ENCODE data around the gene TJP2. TPM values are rescaled to one million over a fixed set of nuclear protein-coding genes. Genes with fewer than 3 reads are reported as not detected.

The TJP2 gene
- total RNA-seq, 3 donors from 2014 or later (not counting 1 experiment from before 2014, with no cell fraction given), result 6.8 to 10.0 (median 9.6) TPM

- no peaks in the 10 kb centered on the region for H3K9me3 ChIP-seq (ENCODE audit: control insufficient read depth, insufficient read depth, low read length)
- no peak for TF ChIP-seq CTCF (IDR thresholded peaks at IDR 0.05)
Observed at GRCh38 chr9:69248005-69248404, 73.9 kb downstream of the TJP2 start.

GRCh38 chr9:69249337-69249736, 75.3 kb downstream of the TJP2 start:
- Histone ChIP-seq H3K4me1 (ENCODE audit: control insufficient read depth, insufficient read depth, low read length) (no peaks in the 10 kb centered on the region), H3K27me3 (ENCODE audit: control insufficient read depth, insufficient read depth, low read length) (no peaks in the 10 kb centered on the region), H3K9me3 (ENCODE audit: control insufficient read depth, insufficient read depth, low read length) (no peaks in the 10 kb centered on the region), H3K27ac (ENCODE audit: low read length) (no peak overlapping the region), H3K36me3 (ENCODE audit: control insufficient read depth, insufficient read depth, low read length) (no peaks in the 10 kb centered on the region), H3K4me3 (ENCODE audit: low read length) (no peak overlapping the region)
- no peaks in the 10 kb centered on the region for H3K36me3 Mint-ChIP-seq
- no peak for TF ChIP-seq CTCF (IDR thresholded peaks at IDR 0.05)
- 79% methylated on average over 7 of the region's 7 CpGs for WGBS (ENCODE audit: insufficient coverage)
- intact Hi-C loops (cut with micrococcal nuclease), result no loop called here
- H3K27ac Mint-ChIP-seq, result no peak overlapping the region
- H3K27me3 Mint-ChIP-seq (ENCODE audit: low read depth in 2 of 2), result no peaks in the 10 kb centered on the region
- DNase-seq (no peak), ATAC-seq (no peak)
- H3K4me1 Mint-ChIP-seq, result no peaks in the 10 kb centered on the region
- no peak overlapping the region for H3K4me3 Mint-ChIP-seq
- no peaks in the 10 kb centered on the region for H3K9me3 Mint-ChIP-seq

More at GRCh38 chr9:69248005-69248404, 73.9 kb downstream of the TJP2 start:
- H3K9me3 Mint-ChIP-seq, result no peaks in the 10 kb centered on the region
- no peak overlapping the region for H3K4me3 ChIP-seq (ENCODE audit: low read length)
- 88% methylated on average over 22 of the region's 22 CpGs for WGBS (ENCODE audit: insufficient coverage)
- no peaks in the 10 kb centered on the region for H3K36me3 Mint-ChIP-seq
- no peak for DNase-seq
- H3K27me3 ChIP-seq (ENCODE audit: control insufficient read depth, insufficient read depth, low read length), result no peaks in the 10 kb centered on the region
- H3K27ac Mint-ChIP-seq, result no peak overlapping the region
- H3K4me3 Mint-ChIP-seq, result no peak overlapping the region
- no peaks in the 10 kb centered on the region for H3K4me1 ChIP-seq (ENCODE audit: control insufficient read depth, insufficient read depth, low read length)
- H3K36me3 ChIP-seq (ENCODE audit: control insufficient read depth, insufficient read depth, low read length), result no peaks in the 10 kb centered on the region
- intact Hi-C loops (cut with micrococcal nuclease), result no loop called here
- H3K27me3 Mint-ChIP-seq (ENCODE audit: low read depth in 2 of 2), result no peaks in the 10 kb centered on the region
- ATAC-seq, result no peak
- H3K27ac ChIP-seq (ENCODE audit: low read length), result no peak overlapping the region
- no peaks in the 10 kb centered on the region for H3K4me1 Mint-ChIP-seq

- Histone ChIP-seq H3K9me3 (ENCODE audit: control insufficient read depth, insufficient read depth, low read length) (no peaks in the 10 kb centered on the region), H3K36me3 (ENCODE audit: control insufficient read depth, insufficient read depth, low read length) (no peaks in the 10 kb centered on the region), H3K27me3 (ENCODE audit: control insufficient read depth, insufficient read depth, low read length) (no peaks in the 10 kb centered on the region), H3K4me3 (ENCODE audit: low read length) (no peak overlapping the region), H3K27ac (ENCODE audit: low read length) (no peak overlapping the region), H3K4me1 (ENCODE audit: control insufficient read depth, insufficient read depth, low read length) (no peaks in the 10 kb centered on the region)
- intact Hi-C loops (cut with micrococcal nuclease), result no loop called here
- TF ChIP-seq CTCF (IDR thresholded peaks at IDR 0.05), result no peak
- H3K36me3 Mint-ChIP-seq, result no peaks in the 10 kb centered on the region
- H3K9me3 Mint-ChIP-seq, result no peaks in the 10 kb centered on the region
- WGBS (ENCODE audit: insufficient coverage), result 96% methylated on average over 3 of the region's 3 CpGs
- DNase-seq (no peak), ATAC-seq (no peak)
- no peak overlapping the region for H3K4me3 Mint-ChIP-seq
- no peaks in the 10 kb centered on the region for H3K4me1 Mint-ChIP-seq
- no peaks in the 10 kb centered on the region for H3K27me3 Mint-ChIP-seq (ENCODE audit: low read depth in 2 of 2)
- H3K27ac Mint-ChIP-seq, result no peak overlapping the region
Observed at GRCh38 chr9:69250681-69251080, 76.6 kb downstream of the TJP2 start.

- Histone ChIP-seq H3K9me3 (ENCODE audit: control insufficient read depth, insufficient read depth, low read length) (no peaks in the 10 kb centered on the region), H3K4me1 (ENCODE audit: control insufficient read depth, insufficient read depth, low read length) (no peaks in the 10 kb centered on the region), H3K4me3 (ENCODE audit: low read length) (no peak overlapping the region), H3K27me3 (ENCODE audit: control insufficient read depth, insufficient read depth, low read length) (no peaks in the 10 kb centered on the region), H3K36me3 (ENCODE audit: control insufficient read depth, insufficient read depth, low read length) (no peaks in the 10 kb centered on the region), H3K27ac (ENCODE audit: low read length) (no peak overlapping the region)
- Mint-ChIP-seq H3K27me3 (ENCODE audit: low read depth in 2 of 2) (no peaks in the 10 kb centered on the region), H3K9me3 (no peaks in the 10 kb centered on the region), H3K27ac (no peak overlapping the region), H3K4me1 (no peaks in the 10 kb centered on the region), H3K4me3 (no peak overlapping the region), H3K36me3 (no peaks in the 10 kb centered on the region)
- TF ChIP-seq CTCF (IDR thresholded peaks at IDR 0.05), result no peak
- intact Hi-C loops (cut with micrococcal nuclease), result no loop called here
- no peak for DNase-seq
- WGBS (ENCODE audit: insufficient coverage), result 99% methylated on average over 5 of the region's 5 CpGs
- no peak for ATAC-seq
Observed at GRCh38 chr9:69252436-69252835, 78.4 kb downstream of the TJP2 start.
